GM19397 (cell line): Measurements from ENCODE around the gene ARL3.
A peak's percentile ranks its signal among the peaks of the same experiment; 100 is the strongest.
"Not testable (repeated sequence)": the region's sequence is repeated elsewhere in the genome, so short reads cannot be mapped to it uniquely, and the experiment has no call there.

Experiments used
- ATAC-seq: cut with Tn5 transposase; IDR thresholded peaks from one replicate; pipeline ENCODE4 v1.9.1; 2021; ENCODE audit warnings: mild to moderate bottlenecking, moderate library complexity; ENCODE audit not compliant: unreplicated experiment

ARL3 gene

GRCh38 chr10:102713814-102714620, at the start of gene ARL3:
Gene ARL3 (minus strand): TSS chr10:102714397. CDS start chr10:102714275, 122 bp downstream.
- ATAC-seq = peak; percentile 91

GRCh38 chr10:102763037-102763607, 48.9 kb upstream of the ARL3 start:
- no peak for ATAC-seq

GRCh38 chr10:102762401-102763015, 48.3 kb upstream of the ARL3 start:
- ATAC-seq = no peak

GRCh38 chr10:102761981-102762380, 47.8 kb upstream of the ARL3 start:
- ATAC-seq = no peak

- no peak for ATAC-seq
Observed at GRCh38 chr10:102759497-102760210, 45.5 kb upstream of the ARL3 start.

- ATAC-seq = not testable (repeated sequence)
Observed at GRCh38 chr10:102758933-102759262, 44.7 kb upstream of the ARL3 start.

GRCh38 chr10:102758240-102758932, 44.2 kb upstream of the ARL3 start:
- no peak for ATAC-seq

GRCh38 chr10:102757323-102757722, 43.1 kb upstream of the ARL3 start:
- ATAC-seq = no peak

- no peak for ATAC-seq
Observed at GRCh38 chr10:102753718-102754117, 39.5 kb upstream of the ARL3 start.

- ATAC-seq = no peak
Observed at GRCh38 chr10:102752934-102753664, 38.9 kb upstream of the ARL3 start.

- ATAC-seq = no peak
Observed at GRCh38 chr10:102752266-102752930, 38.2 kb upstream of the ARL3 start.

GRCh38 chr10:102745157-102745556, 31.0 kb upstream of the ARL3 start:
- no peak for ATAC-seq

- ATAC-seq = no peak
Observed at GRCh38 chr10:102744374-102745051, 30.3 kb upstream of the ARL3 start.

- peak; percentile 95 for ATAC-seq
Observed at GRCh38 chr10:102743588-102744373, 29.6 kb upstream of the ARL3 start, which contains the start of gene WBP1L. Gene WBP1L (plus strand): TSS chr10:102743948. CDS start chr10:102744054, 106 bp downstream.

- peak; percentile 1 for ATAC-seq
Observed at GRCh38 chr10:102743078-102743587, 28.9 kb upstream of the ARL3 start.

GRCh38 chr10:102742313-102742712, 28.1 kb upstream of the ARL3 start:
- not testable (repeated sequence) for ATAC-seq

GRCh38 chr10:102741726-102742237, 27.6 kb upstream of the ARL3 start:
- no peak for ATAC-seq

GRCh38 chr10:102740229-102740628, 26.0 kb upstream of the ARL3 start:
- ATAC-seq = no peak
